OCI-LY1 (cell line): ENCODE measurements around the gene UNC93B1.
"Not testable (repeated sequence)": the region's sequence is repeated elsewhere in the genome, so short reads cannot be mapped to it uniquely, and the experiment has no call there.

ENCODE experiments used
- H2AFZ ChIP-seq: fragments of 200-600 bp; sonication (generic), shearing (Covaris generic); 2 replicates; pipeline ENCODE4 v1.6.0; 2014; ENCODE audit warnings: antibody characterized with exemption, mild to moderate bottlenecking, low read length
- H3F3A ChIP-seq: fragments of 200-600 bp; sonication (generic), shearing (Covaris generic); 2 replicates; pipeline ENCODE4 v1.6.0; 2014; ENCODE audit warnings: mild to moderate bottlenecking, antibody characterized with exemption, low read length, moderate library complexity; ENCODE audit not compliant: insufficient read depth
- H3K27ac ChIP-seq: fragments of 200-600 bp; sonication (generic); 2 replicates; pipeline ENCODE4 v1.5.1; 2014; ENCODE audit warnings: low read length, mixed run types, mild to moderate bottlenecking, low read depth; ENCODE audit not compliant: poor library complexity, severe bottlenecking
- H3K27me3 ChIP-seq: fragments of 200-600 bp; sonication (generic); 2 replicates; pipeline ENCODE4 v1.6.0; 2014; ENCODE audit warnings: antibody characterized with exemption, mild to moderate bottlenecking, low read length, moderate library complexity; ENCODE audit not compliant: insufficient read depth
- H3K36me3 ChIP-seq: fragments of 200-600 bp; sonication (generic); 2 replicates; pipeline ENCODE4 v1.6.1; 2014; ENCODE audit warnings: mild to moderate bottlenecking, antibody characterized with exemption, low read length, moderate library complexity, mixed read lengths; ENCODE audit not compliant: insufficient read depth
- H3K4me1 ChIP-seq: fragments of 200-600 bp; sonication (generic); 2 replicates; pipeline ENCODE4 v1.5.1; 2014; ENCODE audit warnings: mild to moderate bottlenecking, low read length, moderate library complexity; ENCODE audit not compliant: insufficient read depth, severe bottlenecking
- H3K4me2 ChIP-seq: fragments of 200-600 bp; sonication (generic), shearing (Covaris generic); 2 replicates; pipeline ENCODE4 v1.6.1; 2014; ENCODE audit warnings: low read length
- H3K4me3 ChIP-seq: fragments of 200-600 bp; sonication (generic); 2 replicates; pipeline ENCODE4 v1.5.1; 2014; ENCODE audit warnings: low read length, low read depth, mild to moderate bottlenecking, mixed read lengths; ENCODE audit not compliant: poor library complexity, severe bottlenecking
- H3K79me2 ChIP-seq: fragments of 200-600 bp; shearing (Covaris generic); 2 replicates; pipeline ENCODE4 v1.6.1; 2016; ENCODE audit warnings: mixed run types, low read length, mixed read lengths; ENCODE audit not compliant: insufficient read depth
- H3K9ac ChIP-seq: fragments of 200-600 bp; sonication (generic), shearing (Covaris generic); 2 replicates; pipeline ENCODE4 v1.6.1; 2014; ENCODE audit warnings: mild to moderate bottlenecking, low read length, mixed read lengths
- H3K9me2 ChIP-seq: fragments of 200-600 bp; sonication (generic), shearing (Covaris generic); 2 replicates; pipeline ENCODE4 v1.6.1; 2014; ENCODE audit warnings: low read depth, mild to moderate bottlenecking, low read length, mixed read lengths
- H3K9me3 ChIP-seq: fragments of 200-600 bp; shearing (Covaris generic); 2 replicates; pipeline ENCODE4 v1.6.1; 2014; ENCODE audit warnings: low read length, mixed read lengths
- H4K20me1 ChIP-seq: fragments of 200-600 bp; sonication (generic), shearing (Covaris generic); 2 replicates; pipeline ENCODE4 v1.6.0; 2016; ENCODE audit warnings: mild to moderate bottlenecking, low read length; ENCODE audit not compliant: insufficient read depth
- CTCF ChIP-seq: fragments of 200-600 bp; sonication (generic), shearing (Covaris generic); IDR thresholded peaks from 2 replicates; pipeline ENCODE4 v1.5.1; 2017; ENCODE audit warnings: mild to moderate bottlenecking, antibody characterized with exemption, low read length, moderate library complexity, mixed read lengths
- EZH2 ChIP-seq: fragments of 200-600 bp; sonication (generic), shearing (Covaris generic); IDR thresholded peaks from 2 replicates; pipeline ENCODE4 v1.8.0; 2017; ENCODE audit warnings: borderline replicate concordance, mixed run types, mild to moderate bottlenecking, antibody characterized with exemption, low read length, moderate library complexity, mixed read lengths

Gene UNC93B1

DNA sequence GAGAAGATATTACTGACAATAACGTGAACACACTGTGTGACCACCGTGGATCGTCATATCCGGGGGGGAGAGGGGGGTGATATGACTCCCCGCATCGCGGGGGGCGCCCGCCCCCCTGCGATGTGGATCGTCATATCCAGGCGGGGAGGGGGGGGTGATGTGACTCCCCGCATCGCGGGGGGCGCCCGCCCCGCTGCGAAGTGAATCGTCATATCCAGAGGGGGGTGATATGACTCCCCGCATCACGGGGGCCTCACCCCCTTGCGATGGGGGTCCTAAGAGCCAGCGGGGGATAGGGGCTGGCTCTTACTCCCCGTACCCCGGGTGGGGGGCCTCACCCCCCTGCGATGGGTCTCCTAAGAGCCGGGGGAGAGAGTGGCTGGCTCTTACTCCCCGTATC is 19.9 kb downstream of the UNC93B1 start:
- no peaks in the 10 kb centered on the region for H4K20me1 ChIP-seq
- H3K4me3 ChIP-seq, result no peak overlapping the region
- no peaks in the 10 kb centered on the region for H3F3A ChIP-seq
- TF ChIP-seq CTCF, result no peak
- TF ChIP-seq EZH2, result no peak
- H3K4me2 ChIP-seq, result no peak overlapping the region
- H3K36me3 ChIP-seq, result no peaks in the 10 kb centered on the region
- no peaks in the 10 kb centered on the region for H3K9me2 ChIP-seq
- H3K79me2 ChIP-seq, result no peaks in the 10 kb centered on the region
- H3K9ac ChIP-seq, result no peak overlapping the region
- no peaks in the 10 kb centered on the region for H3K4me1 ChIP-seq
- H3K27me3 ChIP-seq, result no peaks in the 10 kb centered on the region
- no peaks in the 10 kb centered on the region for H3K9me3 ChIP-seq
- no peak overlapping the region for H2AFZ ChIP-seq
- H3K27ac ChIP-seq, result no peak overlapping the region

- not testable (repeated sequence) for H3K4me1 ChIP-seq, H3K4me3 ChIP-seq, H3K36me3 ChIP-seq, H4K20me1 ChIP-seq, H3F3A ChIP-seq, H3K9me3 ChIP-seq, H3K79me2 ChIP-seq, H3K4me2 ChIP-seq, H3K27me3 ChIP-seq, H3K9ac ChIP-seq, H3K9me2 ChIP-seq, H3K27ac ChIP-seq, H2AFZ ChIP-seq
These were observed 21.5 kb downstream of the UNC93B1 start for GRCh38 chr11:67982255-67982857.

- H3K27ac ChIP-seq, H3K4me3 ChIP-seq, H3F3A ChIP-seq, H4K20me1 ChIP-seq, H3K4me2 ChIP-seq, H3K27me3 ChIP-seq, H3K36me3 ChIP-seq, H3K79me2 ChIP-seq, H2AFZ ChIP-seq, H3K9ac ChIP-seq, H3K9me3 ChIP-seq, H3K4me1 ChIP-seq, H3K9me2 ChIP-seq: not testable (repeated sequence)
These were observed 22.7 kb downstream of the UNC93B1 start for GRCh38 chr11:67981226-67981625.

- not testable (repeated sequence) for H3K79me2 ChIP-seq, H3K4me1 ChIP-seq, H3K9me2 ChIP-seq, H3K4me3 ChIP-seq, H3F3A ChIP-seq, H3K9ac ChIP-seq, H3K4me2 ChIP-seq, H3K27me3 ChIP-seq, H2AFZ ChIP-seq, H4K20me1 ChIP-seq, H3K36me3 ChIP-seq, H3K27ac ChIP-seq, H3K9me3 ChIP-seq
These were observed 25.0 kb downstream of the UNC93B1 start for GRCh38 chr11:67978766-67979418.

DNA sequence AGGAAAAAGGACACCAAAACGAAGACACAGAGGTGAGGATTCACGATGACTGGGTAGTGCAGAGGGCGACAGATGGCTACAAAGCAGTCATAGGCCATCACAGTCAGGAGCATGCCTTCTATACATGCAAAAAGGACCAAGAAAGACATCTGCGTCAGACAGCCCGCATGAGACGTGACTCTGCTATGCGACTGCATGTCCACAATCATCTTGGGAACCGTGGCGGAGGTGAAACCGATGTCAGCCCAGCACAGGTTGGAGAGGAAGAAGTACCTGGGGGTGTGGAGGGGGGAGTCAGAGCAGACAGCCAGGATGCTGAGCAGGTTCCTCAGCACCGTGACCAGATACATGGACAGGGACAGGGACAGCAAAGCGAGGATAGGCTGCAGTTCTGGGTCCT is 29.2 kb downstream of the UNC93B1 start:
- not testable (repeated sequence) for H3K79me2 ChIP-seq, H3K36me3 ChIP-seq, H3K4me1 ChIP-seq, H3K9me2 ChIP-seq, H3K9me3 ChIP-seq, H3K27ac ChIP-seq, H3K27me3 ChIP-seq, H4K20me1 ChIP-seq, H3K9ac ChIP-seq, H3K4me2 ChIP-seq, H2AFZ ChIP-seq, H3K4me3 ChIP-seq, H3F3A ChIP-seq

- not testable (repeated sequence) for H3K9me2 ChIP-seq, H3K36me3 ChIP-seq, H4K20me1 ChIP-seq, H2AFZ ChIP-seq, H3K27ac ChIP-seq, H3K4me3 ChIP-seq, H3K9me3 ChIP-seq, H3K4me2 ChIP-seq, H3K9ac ChIP-seq, H3K79me2 ChIP-seq, H3F3A ChIP-seq, H3K4me1 ChIP-seq, H3K27me3 ChIP-seq
These were observed 38.0 kb downstream of the UNC93B1 start for GRCh38 chr11:67965830-67966348.

- H4K20me1 ChIP-seq, H3K9me2 ChIP-seq, H3K4me2 ChIP-seq: not testable (repeated sequence)
These were observed 39.2 kb downstream of the UNC93B1 start for GRCh38 chr11:67964746-67965145.

More at GRCh38 chr11:67964746-67965145, 39.2 kb downstream of the UNC93B1 start:
- H3K4me3 ChIP-seq, H3K9ac ChIP-seq, H3K36me3 ChIP-seq, H3K27me3 ChIP-seq, H2AFZ ChIP-seq, H3K9me3 ChIP-seq, H3K79me2 ChIP-seq, H3F3A ChIP-seq, H3K4me1 ChIP-seq, H3K27ac ChIP-seq: not testable (repeated sequence)
